BLaER1 (cell line): ENCODE results near the gene LINC00632.

ENCODE experiments used
- H3K27ac ChIP-seq: shearing (Covaris generic); formaldehyde crosslinking; 2 replicates; pipeline ENCODE4 v1.8.1; 2022
- H3K27me3 ChIP-seq: shearing (Covaris generic); formaldehyde crosslinking; 2 replicates; pipeline ENCODE4 v1.8.1; 2022
- H3K36me3 ChIP-seq: shearing (Covaris generic); formaldehyde crosslinking; 2 replicates; pipeline ENCODE4 v1.8.1; 2022
- H3K4me1 ChIP-seq: shearing (Covaris generic); formaldehyde crosslinking; 2 replicates; pipeline ENCODE4 v1.8.1; 2022
- H3K4me2 ChIP-seq: shearing (Covaris generic); formaldehyde crosslinking; 2 replicates; pipeline ENCODE4 v1.8.1; 2022
- H3K4me3 ChIP-seq: shearing (Covaris generic); formaldehyde crosslinking; 2 replicates; pipeline ENCODE4 v1.8.1; 2022
- H3K9ac ChIP-seq: shearing (Covaris generic); formaldehyde crosslinking; 2 replicates; pipeline ENCODE4 v1.8.1; 2022
- H3K9me3 ChIP-seq: shearing (Covaris generic); formaldehyde crosslinking; 2 replicates; pipeline ENCODE4 v1.8.1; 2022
- H4K20me1 ChIP-seq: shearing (Covaris generic); formaldehyde crosslinking; 2 replicates; pipeline ENCODE4 v1.8.1; 2022
- Cebpa-rat ChIP-seq: shearing (Covaris generic); IDR thresholded peaks from 2 replicates; pipeline ENCODE4 v1.8.1; 2022

LINC00632 gene

GRCh38 chrX:140712413-140713173 is 3.0 kb downstream of the LINC00632 start:
- H3K27me3 ChIP-seq, result peaks cover 80% of the 10 kb centered on the region
- no peak overlapping the region for H3K9ac ChIP-seq
- peaks cover 21% of the 10 kb centered on the region for H3K4me1 ChIP-seq
- no peaks in the 10 kb centered on the region for H3K36me3 ChIP-seq
- H3K4me2 ChIP-seq, result peak overlapping the region; percentile 73
- H3K4me3 ChIP-seq, result peak overlapping the region; percentile 32; the same call in 1 of the 2 replicates
- H4K20me1 ChIP-seq, result no peaks in the 10 kb centered on the region
- no peak for TF ChIP-seq Cebpa-rat
- no peaks in the 10 kb centered on the region for H3K9me3 ChIP-seq
- H3K27ac ChIP-seq, result 0 out of 2 replicates have a peak overlapping the region, but pooled peaks have one; percentile 35

- Histone ChIP-seq H3K9me3 (no peaks in the 10 kb centered on the region), H3K36me3 (no peaks in the 10 kb centered on the region), H3K4me2 (peak overlapping the region; percentile 73), H3K9ac (no peak overlapping the region), H4K20me1 (no peaks in the 10 kb centered on the region), H3K27ac (no peak overlapping the region), H3K4me3 (peak overlapping the region; percentile 32; the same call in 1 of the 2 replicates), H3K4me1 (peaks cover 21% of the 10 kb centered on the region), H3K27me3 (peaks cover 74% of the 10 kb centered on the region)
- no peak for TF ChIP-seq Cebpa-rat
Measured at GRCh38 chrX:140713174-140713539, 3.6 kb downstream of the LINC00632 start.

- H4K20me1 ChIP-seq, result no peaks in the 10 kb centered on the region
- no peak overlapping the region for H3K4me2 ChIP-seq
- H3K27me3 ChIP-seq, result peaks cover 50% of the 10 kb centered on the region
- H3K36me3 ChIP-seq, result no peaks in the 10 kb centered on the region
- no peak overlapping the region for H3K27ac ChIP-seq
- no peak for TF ChIP-seq Cebpa-rat
- H3K9ac ChIP-seq, result no peak overlapping the region
- H3K9me3 ChIP-seq, result no peaks in the 10 kb centered on the region
- H3K4me1 ChIP-seq, result peaks cover 21% of the 10 kb centered on the region
- H3K4me3 ChIP-seq, result no peak overlapping the region
Measured at GRCh38 chrX:140715787-140716186, 6.2 kb downstream of the LINC00632 start.

- Histone ChIP-seq H3K9ac (no peak overlapping the region), H3K27me3 (no peaks in the 10 kb centered on the region), H3K4me3 (no peak overlapping the region), H4K20me1 (no peaks in the 10 kb centered on the region), H3K36me3 (no peaks in the 10 kb centered on the region), H3K4me2 (no peak overlapping the region), H3K9me3 (peaks cover 15% of the 10 kb centered on the region), H3K27ac (no peak overlapping the region), H3K4me1 (no peaks in the 10 kb centered on the region)
- no peak for TF ChIP-seq Cebpa-rat
Measured at GRCh38 chrX:140723121-140723715, 13.7 kb downstream of the LINC00632 start.

GRCh38 chrX:140724309-140724708 is 14.8 kb downstream of the LINC00632 start:
- no peaks in the 10 kb centered on the region for H3K36me3 ChIP-seq
- no peaks in the 10 kb centered on the region for H3K27me3 ChIP-seq
- no peak overlapping the region for H3K4me2 ChIP-seq
- no peak overlapping the region for H3K9ac ChIP-seq
- no peaks in the 10 kb centered on the region for H4K20me1 ChIP-seq
- no peak for TF ChIP-seq Cebpa-rat
- no peak overlapping the region for H3K27ac ChIP-seq
- H3K9me3 ChIP-seq, result peaks cover 15% of the 10 kb centered on the region
- no peaks in the 10 kb centered on the region for H3K4me1 ChIP-seq
- no peak overlapping the region for H3K4me3 ChIP-seq

- TF ChIP-seq Cebpa-rat, result no peak
- H4K20me1 ChIP-seq, result no peaks in the 10 kb centered on the region
- no peaks in the 10 kb centered on the region for H3K4me1 ChIP-seq
- no peak overlapping the region for H3K27ac ChIP-seq
- peaks cover 15% of the 10 kb centered on the region for H3K9me3 ChIP-seq
- H3K4me3 ChIP-seq, result no peak overlapping the region
- no peaks in the 10 kb centered on the region for H3K27me3 ChIP-seq
- H3K9ac ChIP-seq, result no peak overlapping the region
- no peaks in the 10 kb centered on the region for H3K36me3 ChIP-seq
- H3K4me2 ChIP-seq, result no peak overlapping the region
Measured at GRCh38 chrX:140724736-140725135, 15.2 kb downstream of the LINC00632 start.

GRCh38 chrX:140725500-140725899 is 15.9 kb downstream of the LINC00632 start:
- Histone ChIP-seq H3K27ac (no peak overlapping the region), H3K9ac (no peak overlapping the region), H3K4me2 (no peak overlapping the region), H3K4me1 (no peaks in the 10 kb centered on the region), H3K36me3 (no peaks in the 10 kb centered on the region), H3K9me3 (peaks cover 15% of the 10 kb centered on the region), H4K20me1 (no peaks in the 10 kb centered on the region), H3K4me3 (no peak overlapping the region), H3K27me3 (no peaks in the 10 kb centered on the region)
- no peak for TF ChIP-seq Cebpa-rat

- Histone ChIP-seq H3K27me3 (peaks cover 34% of the 10 kb centered on the region), H3K9me3 (no peaks in the 10 kb centered on the region), H3K9ac (no peak overlapping the region), H3K36me3 (no peaks in the 10 kb centered on the region), H3K4me2 (no peak overlapping the region), H3K4me1 (no peaks in the 10 kb centered on the region), H3K27ac (no peak overlapping the region), H3K4me3 (no peak overlapping the region), H4K20me1 (no peaks in the 10 kb centered on the region)
- no peak for TF ChIP-seq Cebpa-rat
Measured at GRCh38 chrX:140733766-140734342, 24.3 kb downstream of the LINC00632 start.

GRCh38 chrX:140744085-140744484 is 34.5 kb downstream of the LINC00632 start:
- H3K9me3 ChIP-seq, result no peaks in the 10 kb centered on the region
- H3K4me1 ChIP-seq, result no peaks in the 10 kb centered on the region
- no peak overlapping the region for H3K4me2 ChIP-seq
- H4K20me1 ChIP-seq, result no peaks in the 10 kb centered on the region; the same call in 1 of the 2 replicates
- peaks cover 82% of the 10 kb centered on the region for H3K27me3 ChIP-seq
- no peak overlapping the region for H3K27ac ChIP-seq
- no peak overlapping the region for H3K4me3 ChIP-seq
- H3K9ac ChIP-seq, result no peak overlapping the region
- no peak for TF ChIP-seq Cebpa-rat
- H3K36me3 ChIP-seq, result no peaks in the 10 kb centered on the region

GRCh38 chrX:140756941-140757340 is 47.4 kb downstream of the LINC00632 start:
- H4K20me1 ChIP-seq, result no peaks in the 10 kb centered on the region
- no peak overlapping the region for H3K4me2 ChIP-seq
- H3K9me3 ChIP-seq, result no peaks in the 10 kb centered on the region
- no peak for TF ChIP-seq Cebpa-rat
- peaks cover 83% of the 10 kb centered on the region for H3K27me3 ChIP-seq
- H3K9ac ChIP-seq, result no peak overlapping the region
- no peak overlapping the region for H3K4me3 ChIP-seq
- H3K36me3 ChIP-seq, result no peaks in the 10 kb centered on the region
- H3K4me1 ChIP-seq, result no peaks in the 10 kb centered on the region
- H3K27ac ChIP-seq, result no peak overlapping the region
